Stomach (tissue), 4 donors: ENCODE data around the gene IER5.

ENCODE experiments used
- EP300 ChIP-seq: sonication (generic); formaldehyde crosslinking; IDR thresholded peaks from one replicate; pipeline ENCODE4 v1.6.1; 2017; ENCODE audit warnings: antibody characterized with exemption
- POLR2A ChIP-seq, 4 donors: fragments of 450-650 bp; IDR thresholded peaks; one replicate each; pipeline ENCODE4 v1.6.1; 2016; ENCODE audit warnings: antibody characterized with exemption in 4 of 4, control low read depth in 2 of 4, mild to moderate bottlenecking in 1 of 4, moderate library complexity in 1 of 4
- TF ChIP-seq, protein P1 (sequence below), 7 experiments: fragments of 450-650 bp in 4 of 7; fragments of 200-600 bp in 3 of 7; sonication (generic) in 3 of 7; IDR thresholded peaks; one replicate each; pipeline ENCODE4 v1.5.1; 2016 to 2019; ENCODE audit warnings: antibody characterized with exemption in 7 of 7, control low read depth in 2 of 7, mild to moderate bottlenecking in 1 of 7

DNA sequence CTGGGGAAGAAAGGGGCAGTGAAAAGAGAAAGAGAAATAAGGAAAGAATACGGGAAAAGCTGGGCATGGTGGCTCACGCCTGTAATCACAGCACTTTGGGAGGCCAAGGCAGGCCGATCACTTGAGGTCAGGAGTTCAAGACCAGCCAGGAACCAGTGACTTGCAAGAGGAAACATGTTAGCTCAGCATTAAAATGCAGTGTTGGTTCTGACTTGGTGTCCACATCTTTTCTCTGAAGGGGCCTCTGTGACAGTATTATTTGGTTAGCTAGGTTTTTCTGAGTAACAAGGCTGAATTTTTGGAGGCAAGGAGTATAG is 26.8 kb downstream of the IER5 start:
- TF ChIP-seq POLR2A (IDR thresholded peaks at IDR 0.05): no peak
- TF ChIP-seq, protein P1, sequence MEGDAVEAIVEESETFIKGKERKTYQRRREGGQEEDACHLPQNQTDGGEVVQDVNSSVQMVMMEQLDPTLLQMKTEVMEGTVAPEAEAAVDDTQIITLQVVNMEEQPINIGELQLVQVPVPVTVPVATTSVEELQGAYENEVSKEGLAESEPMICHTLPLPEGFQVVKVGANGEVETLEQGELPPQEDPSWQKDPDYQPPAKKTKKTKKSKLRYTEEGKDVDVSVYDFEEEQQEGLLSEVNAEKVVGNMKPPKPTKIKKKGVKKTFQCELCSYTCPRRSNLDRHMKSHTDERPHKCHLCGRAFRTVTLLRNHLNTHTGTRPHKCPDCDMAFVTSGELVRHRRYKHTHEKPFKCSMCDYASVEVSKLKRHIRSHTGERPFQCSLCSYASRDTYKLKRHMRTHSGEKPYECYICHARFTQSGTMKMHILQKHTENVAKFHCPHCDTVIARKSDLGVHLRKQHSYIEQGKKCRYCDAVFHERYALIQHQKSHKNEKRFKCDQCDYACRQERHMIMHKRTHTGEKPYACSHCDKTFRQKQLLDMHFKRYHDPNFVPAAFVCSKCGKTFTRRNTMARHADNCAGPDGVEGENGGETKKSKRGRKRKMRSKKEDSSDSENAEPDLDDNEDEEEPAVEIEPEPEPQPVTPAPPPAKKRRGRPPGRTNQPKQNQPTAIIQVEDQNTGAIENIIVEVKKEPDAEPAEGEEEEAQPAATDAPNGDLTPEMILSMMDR (IDR thresholded peaks at IDR 0.05): no peak
- TF ChIP-seq EP300: no peak
